HEK293 (cell line): ENCODE data around the gene APOE.

Experiments
- CTCF ChIA-PET: fragments of 350-600 bp; formaldehyde crosslinking; extraction: SDS; loops from one replicate; lab custom pipeline; 2021; ENCODE audit warnings: antibody characterized with exemption; lab: Yijun Ruan, JAX
- POLR2A ChIA-PET: fragments of 300-600 bp; formaldehyde crosslinking; extraction: SDS; loops from one replicate; lab custom pipeline; 2020; ENCODE audit warnings: antibody characterized with exemption, inconsistent platforms; lab: Yijun Ruan, JAX
- H3K27ac ChIP-seq: fragments of 200-500 bp; sonication (Bioruptor generic); 2 replicates; pipeline ENCODE4 v1.5.1; 2014; ENCODE audit warnings: low read depth, low read length, control low read depth, inconsistent platforms; ENCODE audit errors: extremely low read depth
- H3K36me3 ChIP-seq, 2 experiments: fragments of 200-500 bp in 1 of 2; sonication (Bioruptor generic) in 1 of 2; 1 replicate in 1 of 2; 2 replicates in 1 of 2; pipeline ENCODE4 v1.5.1; 2014 to 2017; ENCODE audit warnings: inconsistent platforms in 2 of 2, low read length in 2 of 2; ENCODE audit not compliant: control insufficient read depth in 2 of 2, insufficient read depth in 1 of 2
- H3K4me1 ChIP-seq: fragments of 200-500 bp; sonication (Bioruptor generic); 2 replicates; pipeline ENCODE4 v1.5.1; 2014; ENCODE audit warnings: mild to moderate bottlenecking, low read length, inconsistent platforms; ENCODE audit not compliant: control insufficient read depth, insufficient read depth
- H3K4me3 ChIP-seq: 2 replicates; pipeline ENCODE4 v1.5.1; 2011; ENCODE audit warnings: low read depth, mild to moderate bottlenecking, control low read depth, low read length, moderate library complexity
- H3K9me3 ChIP-seq: fragments of 200-500 bp; sonication (Bioruptor generic); 2 replicates; pipeline ENCODE4 v1.5.1; 2014; ENCODE audit warnings: low read depth, low read length, inconsistent platforms; ENCODE audit not compliant: control insufficient read depth, insufficient read depth
- IKZF3 ChIP-seq: fragments of 450-650 bp; IDR thresholded peaks from 2 replicates; pipeline ENCODE4 v1.5.0; 2018; ENCODE audit warnings: missing biosample characterization, mild to moderate bottlenecking, missing genetic modification characterization, moderate library complexity
- PATZ1 ChIP-seq: fragments of 450-650 bp; formaldehyde crosslinking; IDR thresholded peaks from 2 replicates; pipeline ENCODE4 v1.5.1; 2016; ENCODE audit warnings: missing biosample characterization, missing genetic modification characterization
- PBX3 ChIP-seq: sonication (generic); formaldehyde crosslinking; IDR thresholded peaks from 2 replicates; pipeline ENCODE4 v1.8.1; 2022; ENCODE audit warnings: mild to moderate bottlenecking, moderate library complexity, missing genetic modification reagents
- SP7 ChIP-seq: fragments of 450-650 bp; formaldehyde crosslinking; IDR thresholded peaks from 2 replicates; pipeline ENCODE4 v1.5.1; 2016; ENCODE audit warnings: missing biosample characterization, missing genetic modification characterization
- TSHZ1 ChIP-seq: fragments of 450-650 bp; formaldehyde crosslinking; IDR thresholded peaks from 2 replicates; pipeline ENCODE4 v1.5.1; 2016; ENCODE audit warnings: missing biosample characterization, missing genetic modification characterization, borderline replicate concordance
- ZFHX2 ChIP-seq: fragments of 450-650 bp; formaldehyde crosslinking; conservative IDR thresholded peaks from 2 replicates; pipeline ENCODE4 v1.5.1; 2016; ENCODE audit warnings: missing biosample characterization, missing genetic modification characterization
- ZIC2 ChIP-seq: fragments of 450-650 bp; formaldehyde crosslinking; IDR thresholded peaks from 2 replicates; pipeline ENCODE4 v1.5.1; 2016; ENCODE audit warnings: missing biosample characterization, missing genetic modification characterization
- ZNF112 ChIP-seq: fragments of 450-650 bp; formaldehyde crosslinking; IDR thresholded peaks from 2 replicates; pipeline ENCODE4 v1.5.0; 2017; ENCODE audit warnings: missing biosample characterization, missing genetic modification characterization
- ZNF155 ChIP-seq: fragments of 450-650 bp; formaldehyde crosslinking; IDR thresholded peaks from 2 replicates; pipeline ENCODE4 v1.5.1; 2016; ENCODE audit warnings: missing biosample characterization, missing genetic modification characterization
- ZNF18 ChIP-seq: fragments of 450-650 bp; formaldehyde crosslinking; IDR thresholded peaks from 2 replicates; pipeline ENCODE4 v1.5.1; 2016; ENCODE audit warnings: missing biosample characterization, missing genetic modification characterization
- ZNF214 ChIP-seq: fragments of 450-650 bp; formaldehyde crosslinking; IDR thresholded peaks from 2 replicates; pipeline ENCODE4 v1.5.1; 2017; ENCODE audit warnings: missing biosample characterization, mild to moderate bottlenecking, missing genetic modification characterization, borderline replicate concordance
- ZNF221 ChIP-seq: fragments of 450-650 bp; formaldehyde crosslinking; IDR thresholded peaks from 2 replicates; pipeline ENCODE4 v1.5.1; 2017; ENCODE audit warnings: missing biosample characterization, missing genetic modification characterization, borderline replicate concordance
- ZNF266 ChIP-seq: fragments of 450-650 bp; formaldehyde crosslinking; IDR thresholded peaks from 2 replicates; pipeline ENCODE4 v1.5.1; 2016; ENCODE audit warnings: missing biosample characterization, missing genetic modification characterization, low read depth
- ZNF280C ChIP-seq: fragments of 450-650 bp; formaldehyde crosslinking; IDR thresholded peaks from 2 replicates; pipeline ENCODE4 v1.5.1; 2016; ENCODE audit warnings: missing biosample characterization, missing genetic modification characterization
- ZNF280D ChIP-seq: fragments of 450-650 bp; formaldehyde crosslinking; IDR thresholded peaks from 2 replicates; pipeline ENCODE4 v1.5.1; 2016; ENCODE audit warnings: missing biosample characterization, missing genetic modification characterization
- ZNF548 ChIP-seq: fragments of 450-650 bp; formaldehyde crosslinking; IDR thresholded peaks from 2 replicates; pipeline ENCODE4 v1.5.1; 2016; ENCODE audit warnings: missing biosample characterization, missing genetic modification characterization
- ZNF555 ChIP-seq: fragments of 450-650 bp; formaldehyde crosslinking; conservative IDR thresholded peaks from 2 replicates; pipeline ENCODE4 v1.5.1; 2017; ENCODE audit warnings: missing biosample characterization, mild to moderate bottlenecking, missing genetic modification characterization, inconsistent platforms
- ZNF571 ChIP-seq: fragments of 450-650 bp; formaldehyde crosslinking; IDR thresholded peaks from 2 replicates; pipeline ENCODE4 v1.5.0; 2017; ENCODE audit warnings: missing biosample characterization, missing genetic modification characterization
- ZNF660 ChIP-seq: fragments of 450-650 bp; IDR thresholded peaks from 2 replicates; pipeline ENCODE4 v1.5.1; 2018; ENCODE audit warnings: missing biosample characterization, mild to moderate bottlenecking, missing genetic modification characterization
- ZNF768 ChIP-seq: fragments of 450-650 bp; formaldehyde crosslinking; IDR thresholded peaks from 2 replicates; pipeline ENCODE4 v1.5.1; 2018; ENCODE audit warnings: missing biosample characterization, mild to moderate bottlenecking, missing genetic modification characterization
- ZNF776 ChIP-seq: fragments of 450-650 bp; formaldehyde crosslinking; IDR thresholded peaks from 2 replicates; pipeline ENCODE4 v1.5.0; 2017; ENCODE audit warnings: missing biosample characterization, missing genetic modification characterization, borderline replicate concordance
- ZSCAN30 ChIP-seq: fragments of 450-650 bp; IDR thresholded peaks from 2 replicates; pipeline ENCODE4 v1.5.1; 2018; ENCODE audit warnings: missing biosample characterization, mild to moderate bottlenecking, missing genetic modification characterization, moderate library complexity

Gene APOE

GRCh38 chr19:44943801-44944249 is 38.2 kb downstream of the APOE start (continued):
- 0 out of 2 replicates have a peak, but pooled peaks have one; percentile 2 for TF ChIP-seq PATZ1 (tag by site-specific recombination)
- TF ChIP-seq IKZF3 (tag by site-specific recombination) = no peak
- TF ChIP-seq ZIC2 = no peak
- TF ChIP-seq ZNF660 (tag by site-specific recombination) = no peak
- TF ChIP-seq ZFHX2 (tag by site-specific recombination) = 0 out of 2 replicates have a peak, but pooled peaks have one; percentile 36
- no peak for TF ChIP-seq ZNF280C (tag by site-specific recombination)
- no peak for TF ChIP-seq ZNF214
- TF ChIP-seq ZNF280D = no peak
- no peak for TF ChIP-seq ZSCAN30 (tag by site-specific recombination)

GRCh38 chr19:44947041-44947581 is 41.5 kb downstream of the APOE start:
- Histone ChIP-seq H3K4me1 (no peaks in the 10 kb centered on the region), H3K4me3 (no peak overlapping the region), H3K36me3 (peaks cover 0 to 4% of the 10 kb centered on the region in 2 experiments; a peak in 1 of 3 replicates), H3K9me3 (no peaks in the 10 kb centered on the region), H3K27ac (no peak overlapping the region)
- ChIA-PET CTCF (interaction anchor here (0.6 kb wide), 1 partner anchor 167 kb away, joined by 4 read pairs; no protein-coding TSS in a partner anchor), POLR2A (no interaction called here)
- TF ChIP-seq ZNF266 (no peak), ZNF768 (tag by site-specific recombination) (no peak), TSHZ1 (no peak), SP7 (tag by site-specific recombination) (no peak), ZNF112 (tag by site-specific recombination) (no peak), ZNF548 (tag by site-specific recombination) (no peak), ZNF555 (no peak), PBX3 (CRISPR knock-in tag) (no peak), ZNF571 (tag by site-specific recombination) (no peak), ZNF18 (tag by site-specific recombination) (no peak), ZNF776 (tag by site-specific recombination) (no peak), ZNF155 (tag by site-specific recombination) (no peak), ZNF221 (tag by site-specific recombination) (no peak)
